GM18873 (cell line): ENCODE data around the gene SLC24A3.
"Not testable (repeated sequence)": the region's sequence is repeated elsewhere in the genome, so short reads cannot be mapped to it uniquely, and the experiment has no call there.

Experiments
- ATAC-seq: cut with Tn5 transposase; IDR thresholded peaks from one replicate; pipeline ENCODE4 v1.9.1; 2021; ENCODE audit warnings: mild to moderate bottlenecking, moderate library complexity, moderate number of reproducible peaks; ENCODE audit not compliant: unreplicated experiment, low FRiP score

The SLC24A3 gene

GRCh38 chr20:19658137-19658536 is 445.7 kb downstream of the SLC24A3 start:
- peak; percentile 74 for ATAC-seq

DNA sequence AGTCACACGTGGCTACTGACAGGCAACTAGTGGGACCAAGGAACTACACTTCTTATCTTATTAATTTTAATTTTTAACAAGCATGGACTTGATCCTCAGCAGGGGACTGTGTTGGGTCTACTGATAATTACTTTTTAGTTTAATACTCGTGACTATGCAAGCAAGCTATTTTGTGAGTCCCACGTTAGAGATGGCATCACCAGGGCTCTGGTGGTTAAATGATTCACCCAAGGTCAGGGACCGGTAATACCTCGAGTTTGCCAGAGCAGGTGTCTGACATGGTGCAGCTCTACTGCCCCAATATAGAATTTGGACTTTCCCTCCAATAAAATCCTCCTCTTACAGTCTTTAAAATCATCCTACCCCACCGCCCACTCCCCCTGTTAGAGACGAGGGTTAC is 447.0 kb downstream of the SLC24A3 start:
- ATAC-seq = no peak

- ATAC-seq = no peak
Observed at GRCh38 chr20:19660808-19661378, 448.5 kb downstream of the SLC24A3 start.

DNA sequence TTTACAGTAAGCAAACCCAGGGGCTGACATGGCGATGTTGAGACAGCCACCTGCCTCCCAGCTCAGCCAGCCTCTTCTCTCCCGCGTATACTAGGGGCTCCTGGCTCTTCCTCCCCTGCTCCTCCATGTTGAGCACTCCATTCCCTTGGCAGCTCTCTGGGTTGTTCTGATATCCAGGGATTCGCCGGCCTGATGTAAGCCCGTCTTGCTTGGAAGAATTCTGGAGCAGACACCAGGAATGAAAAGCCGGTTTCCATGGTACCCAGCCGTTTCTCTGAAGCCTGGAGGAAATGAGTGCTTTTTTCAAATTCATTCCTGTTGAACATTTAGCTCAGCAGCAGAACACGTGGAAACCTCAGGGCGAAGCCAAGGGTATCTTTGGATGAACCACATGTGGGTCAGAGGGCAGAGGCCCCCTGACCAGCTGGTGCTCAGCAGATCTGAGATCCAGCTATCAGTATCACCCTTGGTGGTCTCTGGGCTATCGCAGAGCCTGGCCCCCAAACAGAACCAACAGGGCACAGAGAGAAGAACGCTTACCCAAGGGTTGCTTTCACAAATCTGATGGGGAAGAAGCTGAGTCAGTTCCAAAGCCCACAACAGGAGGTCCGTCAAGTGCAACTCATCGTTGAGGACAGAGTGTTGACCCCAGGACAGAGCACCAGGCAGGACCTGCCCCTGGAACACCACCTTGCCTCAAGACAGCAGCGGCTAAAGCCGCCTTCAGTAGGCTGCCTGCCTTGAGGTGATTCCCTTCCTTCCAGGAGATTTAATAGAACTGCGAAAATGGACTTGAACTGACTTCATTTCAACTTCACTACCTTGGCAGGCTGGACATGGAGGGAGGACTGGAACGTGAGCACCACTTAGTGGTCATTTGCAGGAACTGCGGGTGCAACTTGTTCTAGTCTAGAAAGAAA is 449.5 kb downstream of the SLC24A3 start:
- no peak for ATAC-seq

- ATAC-seq = no peak
Observed at GRCh38 chr20:19662637-19662995, 450.2 kb downstream of the SLC24A3 start.

- no peak for ATAC-seq
Observed at GRCh38 chr20:19668418-19668817, 456.0 kb downstream of the SLC24A3 start.

DNA sequence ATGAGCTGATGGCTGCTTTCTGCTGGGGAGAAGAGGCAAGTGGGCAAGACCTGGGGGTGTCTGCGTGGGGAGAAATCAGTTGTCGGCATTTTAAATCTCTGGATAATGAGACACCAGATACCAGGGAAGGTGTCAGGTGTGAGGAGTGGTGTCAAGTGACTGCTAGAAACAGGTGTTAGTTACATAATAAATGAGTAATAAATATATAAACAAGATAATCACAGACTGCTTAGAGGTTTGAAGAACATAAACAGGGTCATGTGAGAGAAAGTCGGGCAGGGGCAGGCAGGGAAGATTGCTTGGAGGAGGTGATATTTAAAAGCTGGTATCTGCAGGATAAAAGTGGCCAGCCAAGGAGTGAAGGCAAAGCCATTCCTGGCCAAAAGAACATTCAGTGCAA is 458.4 kb downstream of the SLC24A3 start:
- ATAC-seq = no peak

DNA sequence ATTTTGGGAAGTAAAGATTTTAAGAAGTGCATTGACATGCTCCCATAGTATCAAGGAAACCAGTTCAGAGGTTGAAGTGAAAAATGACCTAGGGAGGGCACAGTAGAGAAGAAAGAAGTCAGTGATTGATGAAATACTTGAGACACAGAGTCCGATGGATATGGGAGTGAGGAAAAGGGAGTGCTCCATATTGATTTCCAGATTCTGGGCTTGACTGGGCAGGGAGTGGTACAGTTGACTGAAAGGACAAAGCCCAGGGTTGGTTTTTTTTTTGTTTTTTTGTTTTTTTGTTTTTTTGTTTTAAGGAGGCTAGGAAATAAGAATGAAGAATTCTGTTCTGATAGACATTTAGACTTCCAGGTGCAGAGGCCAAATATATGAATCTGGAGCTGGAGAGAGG is 458.9 kb downstream of the SLC24A3 start:
- ATAC-seq = no peak

DNA sequence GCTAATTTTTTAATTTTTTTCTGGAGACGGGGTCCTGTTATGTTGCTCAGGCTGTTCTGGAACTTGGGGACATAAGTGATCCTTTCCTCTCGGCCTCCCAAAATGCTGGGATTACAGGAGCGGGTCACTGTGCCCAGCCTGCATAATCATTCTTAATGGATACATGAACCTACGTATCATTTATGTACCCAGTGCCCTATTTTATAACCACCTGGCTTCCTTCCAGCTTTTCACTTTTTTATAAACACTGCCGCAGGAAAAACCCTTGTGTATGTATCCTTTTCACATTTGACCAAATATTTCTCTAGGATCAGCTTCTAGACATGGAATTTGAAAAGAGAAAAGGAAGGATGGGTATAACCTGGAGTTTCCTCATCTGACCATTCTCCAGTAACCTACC is 460.1 kb downstream of the SLC24A3 start:
- no peak for ATAC-seq

DNA sequence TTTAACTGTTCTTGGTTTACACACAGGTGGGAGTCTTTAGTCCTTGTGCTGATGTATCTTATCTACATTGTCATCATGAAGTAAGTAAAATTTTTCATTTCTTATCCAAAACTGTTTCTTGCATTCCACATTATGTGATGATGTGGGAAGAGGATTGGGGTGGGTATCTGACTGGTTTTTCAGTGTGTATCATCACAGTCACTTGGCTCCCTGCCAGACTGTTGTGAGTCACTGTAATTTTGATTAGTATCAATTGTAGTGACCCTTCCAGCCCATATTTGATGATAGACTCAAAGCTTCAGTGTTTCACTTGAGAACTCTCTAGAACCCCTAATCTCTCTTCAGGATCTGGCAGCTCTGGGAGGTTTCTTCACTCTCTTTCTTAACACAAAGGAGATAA is 461.1 kb downstream of the SLC24A3 start:
- no peak for ATAC-seq

GRCh38 chr20:19676202-19676601 is 463.8 kb downstream of the SLC24A3 start:
- no peak for ATAC-seq

DNA sequence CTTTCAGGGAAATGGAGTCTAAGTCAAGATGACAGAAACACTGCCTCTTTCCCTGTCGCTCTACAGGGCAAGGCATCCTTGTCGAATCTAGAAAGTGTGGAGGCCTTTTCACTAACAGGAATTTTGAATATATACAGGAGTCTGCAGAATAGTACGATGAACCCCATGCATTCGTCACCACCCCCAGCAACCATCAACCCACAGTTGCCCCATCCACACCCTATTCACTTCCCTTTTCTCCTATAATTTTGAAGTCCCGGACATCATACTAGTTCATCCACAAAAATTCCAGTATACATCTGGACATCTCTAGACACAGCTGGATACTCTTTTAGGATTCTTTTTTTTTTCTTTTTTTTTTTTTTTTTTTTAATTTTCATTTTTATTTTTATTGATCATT is 464.9 kb downstream of the SLC24A3 start:
- ATAC-seq = no peak

DNA sequence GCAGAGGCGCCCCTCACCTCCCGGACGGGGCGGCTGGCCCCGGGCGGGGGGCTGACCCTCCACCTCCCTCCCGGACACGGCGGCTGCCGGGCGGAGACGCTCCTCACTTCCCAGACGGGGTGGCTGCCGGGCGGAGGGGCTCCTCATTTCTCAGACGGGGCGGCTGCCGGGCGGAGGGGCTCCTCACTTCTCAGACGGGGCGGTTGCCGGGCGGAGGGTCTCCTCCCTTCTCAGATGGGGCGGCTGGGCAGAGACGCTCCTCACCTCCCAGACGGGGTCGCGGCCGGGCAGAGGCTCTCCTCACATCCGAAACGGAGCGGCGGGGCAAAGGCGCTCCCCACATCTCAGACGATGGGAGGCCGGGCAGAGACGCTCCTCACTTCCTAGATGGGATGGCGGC is 466.1 kb downstream of the SLC24A3 start:
- not testable (repeated sequence) for ATAC-seq

DNA sequence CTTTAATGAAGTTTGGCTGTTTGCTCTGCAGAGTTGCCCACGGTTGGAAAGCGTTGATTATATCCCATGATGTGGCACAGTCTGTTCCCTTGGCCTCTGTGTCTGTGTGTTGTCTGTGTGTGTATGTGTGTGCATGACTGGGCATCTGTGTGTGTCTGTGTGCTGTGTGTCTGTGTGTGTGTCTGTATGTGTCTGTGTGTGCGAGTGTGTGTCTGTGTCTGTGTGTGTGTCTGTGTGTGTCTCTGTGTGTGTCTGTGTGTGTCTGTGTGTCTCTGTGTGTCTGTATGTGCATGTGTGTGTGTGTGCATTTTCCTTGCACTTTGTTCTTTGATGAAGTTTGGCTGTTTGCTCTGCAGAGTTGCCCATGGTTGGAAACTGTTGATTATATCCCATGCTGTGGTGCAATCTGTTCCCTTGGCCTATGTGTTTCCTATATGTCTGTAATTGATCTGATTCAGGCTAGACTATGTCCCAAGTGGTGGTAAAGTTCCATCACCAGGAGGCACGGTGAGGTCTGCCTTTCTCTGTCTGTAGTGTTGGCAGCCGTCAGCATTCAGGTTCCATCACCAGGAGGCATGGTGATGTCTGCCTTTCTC is 467.6 kb downstream of the SLC24A3 start:
- ATAC-seq = no peak

GRCh38 chr20:19682249-19682648 is 469.8 kb downstream of the SLC24A3 start:
- no peak for ATAC-seq

DNA sequence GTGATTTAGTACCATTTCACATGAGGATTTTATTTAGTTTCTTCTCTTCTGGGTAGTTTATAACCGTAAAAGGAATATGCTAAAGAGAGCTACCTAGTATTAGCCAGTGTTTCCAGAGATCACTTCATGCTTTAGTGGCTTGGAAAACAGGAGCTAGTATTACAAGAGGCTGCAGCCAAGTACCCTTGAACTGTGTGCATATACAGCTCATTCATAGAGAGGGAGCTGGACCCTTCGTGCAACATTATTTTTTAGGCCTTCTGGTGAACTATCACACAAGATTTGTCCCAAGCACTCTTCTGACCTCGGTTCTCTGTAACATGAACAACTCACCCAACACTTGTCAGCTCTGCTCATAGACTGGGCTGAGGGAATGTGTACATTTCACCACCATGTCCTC is 470.7 kb downstream of the SLC24A3 start:
- ATAC-seq = no peak

- ATAC-seq = no peak
Observed at GRCh38 chr20:19683822-19684221, 471.4 kb downstream of the SLC24A3 start.

DNA sequence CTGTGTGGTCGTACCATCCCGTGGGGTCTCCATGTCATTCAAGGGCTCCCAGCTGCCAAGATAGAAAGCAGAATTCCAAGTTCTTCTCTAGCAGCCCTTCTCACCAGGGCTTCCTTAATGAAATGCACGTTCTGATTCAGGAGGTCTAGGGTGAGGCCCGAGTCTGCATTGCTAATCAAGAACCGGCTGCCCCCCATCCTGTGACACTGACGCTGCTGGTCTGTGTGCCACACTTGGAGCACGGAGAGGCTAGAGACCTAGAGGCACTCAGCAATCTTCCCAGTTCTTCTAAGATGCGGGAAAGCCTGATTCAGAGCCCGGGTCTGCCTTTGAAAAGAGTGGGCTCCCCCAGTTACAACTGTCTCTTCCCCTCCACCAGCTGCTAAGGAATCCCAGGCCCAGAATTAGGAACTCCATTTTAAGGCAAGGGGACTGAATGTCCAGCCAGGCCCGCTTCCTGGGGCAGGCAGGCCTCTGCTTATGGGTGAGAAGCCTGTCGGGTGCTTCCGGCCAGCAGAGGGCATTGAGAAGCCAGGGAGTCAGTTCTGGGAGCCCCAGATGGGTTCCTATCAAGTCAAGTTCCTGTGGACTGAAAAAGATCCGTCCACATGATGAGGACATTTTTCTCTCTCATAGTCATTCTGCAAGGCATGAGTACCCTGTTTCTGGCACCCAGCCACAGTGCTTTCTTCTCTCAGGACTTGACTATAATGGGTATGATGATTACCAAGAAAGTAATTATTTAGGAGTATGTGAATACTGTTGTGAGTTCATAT is 475.8 kb downstream of the SLC24A3 start:
- no peak for ATAC-seq

DNA sequence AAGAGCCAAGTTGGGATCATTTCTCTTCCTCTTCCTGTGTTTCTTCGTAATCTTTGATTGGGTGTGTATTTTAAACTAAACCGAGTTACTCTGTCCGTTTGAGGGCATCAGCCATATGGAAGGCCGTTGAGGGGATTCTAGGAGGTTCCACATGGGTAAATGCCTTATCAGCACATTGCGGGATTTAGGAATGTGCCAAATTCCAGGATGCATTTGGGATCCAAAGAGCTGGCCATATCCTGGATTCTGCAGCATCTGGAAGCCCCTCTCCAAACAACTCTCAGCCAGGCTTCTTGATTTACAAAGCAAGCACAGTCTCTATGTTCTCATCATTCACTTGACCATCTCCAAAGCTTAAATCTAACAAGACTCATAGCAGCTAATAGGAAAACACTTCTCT is 478.0 kb downstream of the SLC24A3 start:
- ATAC-seq = no peak

DNA sequence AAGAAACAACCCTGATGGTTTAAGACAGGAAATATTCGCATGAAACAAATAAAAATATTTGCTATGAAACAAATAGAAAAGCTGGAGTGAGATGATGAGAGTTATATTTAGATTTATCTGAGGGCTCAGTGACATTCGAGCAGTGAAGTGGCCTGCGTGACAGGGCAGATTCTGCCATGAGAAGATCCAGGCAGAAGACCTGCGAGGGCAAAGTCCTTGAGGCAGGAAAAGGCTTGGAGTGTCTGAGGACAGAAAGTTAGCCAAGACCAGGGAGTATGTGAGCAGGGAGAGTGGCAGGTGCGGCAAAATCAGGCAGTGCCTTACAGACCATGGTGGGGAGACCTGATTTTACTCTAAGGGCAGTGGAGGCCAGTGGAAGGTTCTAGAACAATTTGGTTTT is 478.7 kb downstream of the SLC24A3 start:
- no peak for ATAC-seq

- no peak for ATAC-seq
Observed at GRCh38 chr20:19692100-19692499, 479.7 kb downstream of the SLC24A3 start.
